GM12878 (cell line): ENCODE measurements around the gene DSTN. TPM values are rescaled to one million over a fixed set of nuclear protein-coding genes. Genes with fewer than 3 reads are reported as not detected.

ENCODE experiments used
- ATAC-seq: fragments of 200-7000 bp; cut with Tn5 transposase; 3 replicates; pipeline ENCODE4 v1.9.1; 2020; ENCODE audit warnings: mild to moderate bottlenecking, moderate library complexity
- BruUV-seq: library from RNA; stranded (reverse); fragments of 400-500 nt; replicated peaks from 2 replicates; lab custom pipeline; 2021; lab: Mats Ljungman, UMichigan
- CTCF ChIA-PET: fragments of 300-600 bp; sonication (Branson Sonifier 250); formaldehyde crosslinking; extraction: SDS; loops from one replicate; lab custom pipeline; 2021; ENCODE audit warnings: inconsistent platforms; lab: Yijun Ruan, JAX
- POLR2A ChIA-PET: fragments of 350-600 bp; formaldehyde crosslinking; extraction: SDS; loops from one replicate; lab custom pipeline; 2021; ENCODE audit warnings: inconsistent platforms; lab: Charles Lee
- RAD21 ChIA-PET: fragments of 300-600 bp; sonication (Branson Sonifier 250); formaldehyde crosslinking; loops from one replicate; lab custom pipeline; 2023; ENCODE audit warnings: antibody characterized with exemption; ENCODE audit not compliant: unreplicated experiment; lab: Charles Lee
- SMC1A ChIA-PET: fragments of 300-600 bp; sonication (Branson Sonifier 250); formaldehyde crosslinking; loops from one replicate; lab custom pipeline; 2023; ENCODE audit not compliant: unreplicated experiment, uncharacterized antibody; lab: Charles Lee
- DNase-seq: peaks from one replicate; pipeline ENCODE4 v3.0.0-alpha.2; 2011; ENCODE audit warnings: low read depth, low spot score
- FAIRE-seq: peaks from 3 replicates; lab custom pipeline; 2011; peaks lifted over from hg19 to GRCh38; lab: Jason Lieb, UNC
- H2AFZ ChIP-seq: 2 replicates; pipeline ENCODE4 v1.6.0; 2011; ENCODE audit warnings: low read depth, low read length, control low read depth; ENCODE audit not compliant: control insufficient read depth
- H3K27ac ChIP-seq: 2 replicates; pipeline ENCODE4 v1.5.1; 2011; ENCODE audit warnings: control low read depth; ENCODE audit not compliant: control insufficient read depth, insufficient read depth
- H3K27me3 ChIP-seq, 2 experiments: replicated peaks in 1 of 2; 2 replicates each; pipeline versions ENCODE4 v1.6.0 to v1.6.1; 2011; ENCODE audit warnings: low read length in 1 of 2; ENCODE audit not compliant: control insufficient read depth in 2 of 2, insufficient read depth in 2 of 2
- H3K36me3 ChIP-seq, 2 experiments: 2 replicates each; pipeline ENCODE4 v1.5.1; 2011; ENCODE audit warnings: low read length in 1 of 2; ENCODE audit not compliant: control insufficient read depth in 2 of 2, insufficient read depth in 2 of 2
- H3K4me1 ChIP-seq: 2 replicates; pipeline ENCODE4 v1.6.1; 2011; ENCODE audit warnings: mild to moderate bottlenecking, low read length, moderate library complexity, mixed read lengths; ENCODE audit not compliant: control insufficient read depth, insufficient read depth
- H3K4me2 ChIP-seq: 2 replicates; pipeline ENCODE4 v1.6.0; 2011; ENCODE audit warnings: control low read depth; ENCODE audit not compliant: control insufficient read depth, insufficient read depth
- H3K4me3 ChIP-seq: fragments of 200-600 bp; sonication (generic); 2 replicates; pipeline ENCODE4 v1.5.1; 2016
- H3K79me2 ChIP-seq: 2 replicates; pipeline ENCODE4 v1.6.0; 2011; ENCODE audit warnings: low read length; ENCODE audit not compliant: control insufficient read depth, insufficient read depth
- H3K9ac ChIP-seq: 2 replicates; pipeline ENCODE4 v1.8.0; 2011; ENCODE audit warnings: low read length, control low read depth, mixed read lengths; ENCODE audit not compliant: control insufficient read depth, insufficient read depth
- H3K9me3 ChIP-seq: replicated peaks from 3 replicates; pipeline ENCODE4 v1.5.1; 2011; ENCODE audit warnings: mild to moderate bottlenecking, low read length; ENCODE audit not compliant: control insufficient read depth, insufficient read depth
- H4K20me1 ChIP-seq: 2 replicates; pipeline ENCODE4 v1.6.0; 2011; ENCODE audit not compliant: control insufficient read depth, insufficient read depth
- ATF7 ChIP-seq: fragments of 450-650 bp; IDR thresholded peaks from 2 replicates; pipeline ENCODE4 v1.6.1; 2016; ENCODE audit warnings: low read depth, mild to moderate bottlenecking
- BCL11A ChIP-seq: IDR thresholded peaks from 2 replicates; pipeline ENCODE4 v1.6.1; 2011; ENCODE audit warnings: low read depth, low read length
- CHD1 ChIP-seq: IDR thresholded peaks from 2 replicates; pipeline ENCODE4 v1.6.1; 2012; ENCODE audit warnings: low read depth, low read length, improper control_type of control experiment
- EGR1 ChIP-seq, 2 experiments: IDR thresholded peaks; 1 replicate in 1 of 2; 2 replicates in 1 of 2; pipeline ENCODE4 v1.6.1; 2011 to 2012; ENCODE audit warnings: low read depth in 2 of 2, low read length in 2 of 2, borderline replicate concordance in 1 of 2, mild to moderate bottlenecking in 1 of 2, moderate library complexity in 1 of 2
- IKZF2 ChIP-seq, 2 experiments: fragments of 450-650 bp; IDR thresholded peaks; 2 replicates each; pipeline ENCODE4 v1.6.1; 2017; ENCODE audit warnings: mild to moderate bottlenecking in 2 of 2, moderate library complexity in 2 of 2
- KDM1A ChIP-seq: fragments of 200-600 bp; sonication (generic); IDR thresholded peaks from 2 replicates; pipeline ENCODE4 v1.6.1; 2016; ENCODE audit warnings: borderline replicate concordance
- MTA3 ChIP-seq: IDR thresholded peaks from 2 replicates; pipeline ENCODE4 v1.6.1; 2012; ENCODE audit warnings: low read length, inconsistent platforms, borderline replicate concordance
- NR2C1 ChIP-seq: fragments of 450-650 bp; IDR thresholded peaks from 2 replicates; pipeline ENCODE4 v1.6.1; 2017; ENCODE audit warnings: antibody characterized with exemption, mild to moderate bottlenecking, moderate library complexity
- POLR2AphosphoS5 ChIP-seq: IDR thresholded peaks from 2 replicates; pipeline ENCODE4 v1.6.1; 2011; ENCODE audit warnings: mild to moderate bottlenecking, low read length, inconsistent platforms
- ZZZ3 ChIP-seq: IDR thresholded peaks from 2 replicates; pipeline ENCODE4 v1.6.1; 2011; ENCODE audit warnings: low read depth; ENCODE audit not compliant: control insufficient read depth, insufficient read length
- WGBS: methylation state at CpG from one replicate; pipeline ENCODE4 v1.1.6; 2016; ENCODE audit warnings: low lambda C conversion rate; ENCODE audit not compliant: insufficient replicate concordance, insufficient coverage; ENCODE audit errors: missing lambda C conversion rate; 5-methylcytosine and 5-hydroxymethylcytosine counted together
- in situ Hi-C: fragments of 300-500 bp; cut with MboI; formaldehyde crosslinking; loops from 9 replicates; pipeline ENCODE4 v1.14.3; 2018; ENCODE audit warnings: mixed read lengths
- intact Hi-C: fragments of 100-400 bp; cut with micrococcal nuclease; formaldehyde crosslinking; loops from one replicate; pipeline ENCODE4 v1.14.2; 2022; ENCODE audit not compliant: unreplicated experiment
- polyA plus RNA-seq, 11 experiments: library from polyadenylated mRNA; depleted of rRNA in 4 of 11; unstranded in 6 of 11; stranded (reverse) in 5 of 11; fragments of >200 nt; fragmentation: Nextera tagmentation in 4 of 11; fragmentation: Illumina TruSeq in 1 of 11; extraction: Ambion mirVana in 4 of 11; extraction: Trizol in 1 of 11; gene quantifications; 1 replicate in 1 of 11; 2 replicates in 10 of 11; pipeline versions ENCODE4 v1.2.1 to v1.2.3, GENCODE V29; 2011 to 2016; ENCODE audit warnings: inconsistent platforms in 2 of 11, missing spikeins in 2 of 11, low read depth in 1 of 11
- total RNA-seq, 4 experiments: library from RNA; depleted of rRNA in 3 of 4; stranded (reverse); fragments of >200 nt in 3 of 4; fragmentation: Illumina TruSeq in 1 of 4; extraction: Trizol in 1 of 4; gene quantifications; 2 replicates each; pipeline versions ENCODE4 v1.2.1 to v1.2.3, GENCODE V29; 2013 to 2021
- TF ChIP-seq, protein P1 (sequence below): IDR thresholded peaks from 2 replicates; pipeline ENCODE4 v1.6.1; 2012; ENCODE audit warnings: low read length, inconsistent platforms
- TF ChIP-seq, protein P2 (sequence below): fragments of 450-650 bp; IDR thresholded peaks from 2 replicates; pipeline ENCODE4 v1.6.1; 2018; ENCODE audit warnings: mild to moderate bottlenecking, low read depth, moderate library complexity; ENCODE audit not compliant: partially characterized antibody
- TF ChIP-seq, protein P3 (sequence below): fragments of 450-650 bp; IDR thresholded peaks from 2 replicates; pipeline ENCODE4 v1.6.1; 2016; ENCODE audit warnings: mild to moderate bottlenecking

Gene DSTN
- total and polyA plus RNA-seq, 10 of the 15 experiments (the other 5 are each of a cell fraction or from before 2014, with no cell fraction given) = 26.7 to 137 (median 40.8) TPM

DNA sequence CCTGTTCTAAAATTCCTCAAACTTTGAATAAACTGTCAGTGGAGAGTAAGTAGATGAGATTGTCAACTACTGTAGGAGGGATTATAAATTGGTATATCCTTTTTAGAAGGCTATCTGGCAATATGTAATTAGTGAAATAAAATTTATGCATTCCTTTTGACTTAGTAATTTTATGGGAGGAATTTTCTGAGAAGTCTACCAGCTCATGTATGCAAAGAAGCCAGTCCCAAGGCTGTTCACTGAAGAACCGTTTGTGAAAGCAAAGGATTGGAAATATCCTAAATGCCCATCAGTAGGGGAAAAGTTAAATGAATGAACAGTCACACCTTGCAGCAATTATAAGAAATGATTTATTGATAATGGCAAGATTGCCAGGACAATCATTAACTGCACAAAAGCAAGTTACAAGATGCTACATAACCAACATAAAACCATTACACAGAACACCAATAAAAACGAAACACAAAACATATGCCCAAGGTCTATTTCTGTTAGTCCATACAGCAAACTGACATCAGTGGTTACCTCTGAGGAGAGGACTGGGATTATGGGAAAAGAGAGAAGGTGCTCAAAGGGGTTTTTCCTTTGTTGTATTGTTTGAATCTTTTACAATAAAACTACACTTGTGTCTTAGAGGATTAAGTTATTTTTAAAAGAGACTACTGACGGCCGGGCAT is 4.6 kb upstream of the DSTN start:
- CTCF ChIA-PET = interaction anchor here (0.9 kb wide), 1 partner anchor 26 kb away, joined by 3 read pairs; no protein-coding TSS in a partner anchor
- BruUV-seq = no TSS peak

DNA sequence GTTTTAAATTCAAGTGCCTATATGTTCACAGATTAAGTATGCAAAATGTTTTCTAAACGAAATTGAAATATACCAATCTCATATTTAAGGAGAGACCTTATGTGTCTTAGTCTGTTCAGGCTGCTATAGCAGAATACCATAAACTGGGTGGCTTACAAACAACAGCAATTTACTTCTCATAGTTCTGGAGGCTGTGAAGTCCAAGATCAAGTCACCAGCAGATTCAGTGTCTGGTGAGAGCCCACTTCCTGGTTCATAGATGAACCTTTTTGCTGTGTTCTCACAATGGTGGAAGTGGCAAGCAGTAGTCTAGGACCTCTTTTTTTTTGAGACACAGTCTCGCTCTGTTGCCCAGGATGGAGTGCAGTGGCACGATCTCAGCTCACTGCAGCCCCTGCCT is 3.5 kb upstream of the DSTN start:
- Histone ChIP-seq H3K4me1 (peaks cover 4% of the 10 kb centered on the region; the same call in 1 of the 2 replicates), H3K9ac (no peak overlapping the region), H3K79me2 (peaks cover 6% of the 10 kb centered on the region), H3K36me3 (no peaks in the 10 kb centered on the region), H4K20me1 (no peaks in the 10 kb centered on the region), H3K27me3 (no peaks in the 10 kb centered on the region), H3K27ac (no peak overlapping the region), H3K9me3 (no peaks in the 10 kb centered on the region), H3K4me3 (no peak overlapping the region), H2AFZ (no peak overlapping the region), H3K4me2 (no peak overlapping the region)
- in situ Hi-C loops (no loop called here), intact Hi-C loops (no loop called here)
- ChIA-PET CTCF (no interaction called here), SMC1A (interaction anchor here (0.6 to 0.7 kb wide), 2 partner anchors 29 to 77 kb away, joined by 4 read pairs; no protein-coding TSS in a partner anchor), POLR2A (no interaction called here), RAD21 (no interaction called here)
- no peak for DNase-seq
- no peak for FAIRE-seq
- no peak for ATAC-seq
- BruUV-seq = no TSS peak
- WGBS = 18% methylated on average over 3 of the region's 3 CpGs
- TF ChIP-seq, protein P1, sequence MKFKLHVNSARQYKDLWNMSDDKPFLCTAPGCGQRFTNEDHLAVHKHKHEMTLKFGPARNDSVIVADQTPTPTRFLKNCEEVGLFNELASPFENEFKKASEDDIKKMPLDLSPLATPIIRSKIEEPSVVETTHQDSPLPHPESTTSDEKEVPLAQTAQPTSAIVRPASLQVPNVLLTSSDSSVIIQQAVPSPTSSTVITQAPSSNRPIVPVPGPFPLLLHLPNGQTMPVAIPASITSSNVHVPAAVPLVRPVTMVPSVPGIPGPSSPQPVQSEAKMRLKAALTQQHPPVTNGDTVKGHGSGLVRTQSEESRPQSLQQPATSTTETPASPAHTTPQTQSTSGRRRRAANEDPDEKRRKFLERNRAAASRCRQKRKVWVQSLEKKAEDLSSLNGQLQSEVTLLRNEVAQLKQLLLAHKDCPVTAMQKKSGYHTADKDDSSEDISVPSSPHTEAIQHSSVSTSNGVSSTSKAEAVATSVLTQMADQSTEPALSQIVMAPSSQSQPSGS = no peak
- TF ChIP-seq, protein P2, sequence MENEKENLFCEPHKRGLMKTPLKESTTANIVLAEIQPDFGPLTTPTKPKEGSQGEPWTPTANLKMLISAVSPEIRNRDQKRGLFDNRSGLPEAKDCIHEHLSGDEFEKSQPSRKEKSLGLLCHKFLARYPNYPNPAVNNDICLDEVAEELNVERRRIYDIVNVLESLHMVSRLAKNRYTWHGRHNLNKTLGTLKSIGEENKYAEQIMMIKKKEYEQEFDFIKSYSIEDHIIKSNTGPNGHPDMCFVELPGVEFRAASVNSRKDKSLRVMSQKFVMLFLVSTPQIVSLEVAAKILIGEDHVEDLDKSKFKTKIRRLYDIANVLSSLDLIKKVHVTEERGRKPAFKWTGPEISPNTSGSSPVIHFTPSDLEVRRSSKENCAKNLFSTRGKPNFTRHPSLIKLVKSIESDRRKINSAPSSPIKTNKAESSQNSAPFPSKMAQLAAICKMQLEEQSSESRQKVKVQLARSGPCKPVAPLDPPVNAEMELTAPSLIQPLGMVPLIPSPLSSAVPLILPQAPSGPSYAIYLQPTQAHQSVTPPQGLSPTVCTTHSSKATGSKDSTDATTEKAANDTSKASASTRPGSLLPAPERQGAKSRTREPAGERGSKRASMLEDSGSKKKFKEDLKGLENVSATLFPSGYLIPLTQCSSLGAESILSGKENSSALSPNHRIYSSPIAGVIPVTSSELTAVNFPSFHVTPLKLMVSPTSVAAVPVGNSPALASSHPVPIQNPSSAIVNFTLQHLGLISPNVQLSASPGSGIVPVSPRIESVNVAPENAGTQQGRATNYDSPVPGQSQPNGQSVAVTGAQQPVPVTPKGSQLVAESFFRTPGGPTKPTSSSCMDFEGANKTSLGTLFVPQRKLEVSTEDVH = no peak
- TF ChIP-seq EGR1 (IDR thresholded peaks at IDR 0.05; ENCODE audit: borderline replicate concordance in 1 of 2, low read depth in 2 of 2, low read length in 2 of 2) (no peak), ZZZ3 (no peak), IKZF2 (IDR thresholded peaks at IDR 0.05) (no peak), CHD1 (no peak), POLR2AphosphoS5 (no peak)
- TF ChIP-seq, protein P3, sequence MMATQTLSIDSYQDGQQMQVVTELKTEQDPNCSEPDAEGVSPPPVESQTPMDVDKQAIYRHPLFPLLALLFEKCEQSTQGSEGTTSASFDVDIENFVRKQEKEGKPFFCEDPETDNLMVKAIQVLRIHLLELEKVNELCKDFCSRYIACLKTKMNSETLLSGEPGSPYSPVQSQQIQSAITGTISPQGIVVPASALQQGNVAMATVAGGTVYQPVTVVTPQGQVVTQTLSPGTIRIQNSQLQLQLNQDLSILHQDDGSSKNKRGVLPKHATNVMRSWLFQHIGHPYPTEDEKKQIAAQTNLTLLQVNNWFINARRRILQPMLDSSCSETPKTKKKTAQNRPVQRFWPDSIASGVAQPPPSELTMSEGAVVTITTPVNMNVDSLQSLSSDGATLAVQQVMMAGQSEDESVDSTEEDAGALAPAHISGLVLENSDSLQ = no peak

More for the DNA sequence above, 4.6 kb upstream of the DSTN start:
- Histone ChIP-seq H3K4me3 (no peak overlapping the region), H3K9ac (no peak overlapping the region), H3K4me2 (no peak overlapping the region), H2AFZ (no peak overlapping the region), H3K27ac (no peak overlapping the region), H3K36me3 (no peaks in the 10 kb centered on the region), H3K9me3 (no peaks in the 10 kb centered on the region), H3K79me2 (no peaks in the 10 kb centered on the region), H3K27me3 (no peaks in the 10 kb centered on the region; a peak in 1 of 4 replicates), H3K4me1 (peaks cover 4% of the 10 kb centered on the region; the same call in 1 of the 2 replicates), H4K20me1 (no peaks in the 10 kb centered on the region)
- ChIA-PET RAD21 (no interaction called here), POLR2A (interaction anchor here (0.7 kb wide), 1 partner anchor 9 kb away, joined by 6 read pairs; no protein-coding TSS in a partner anchor), SMC1A (no interaction called here)
- in situ Hi-C loops (no loop called here), intact Hi-C loops (no loop called here)
- 33% methylated on average over 4 of the region's 4 CpGs for whole genome bisulfite sequencing
- TF ChIP-seq NR2C1 = no peak
- TF ChIP-seq ATF7 = no peak
- TF ChIP-seq BCL11A = no peak
- TF ChIP-seq KDM1A = no peak
- no peak for TF ChIP-seq MTA3
- DNase-seq (no peak), ATAC-seq (no peak), FAIRE-seq (no peak)
